Osteocyte (in vitro differentiated cells): ENCODE results near the gene ACTN2. TPM values are rescaled to one million over a fixed set of nuclear protein-coding genes. Genes with fewer than 3 reads are reported as not detected.
A peak's percentile ranks its signal among the peaks of the same experiment; 100 is the strongest.

Experiments
- DNase-seq: peaks from one replicate; pipeline ENCODE4 v3.0.0; 2021; ENCODE audit warnings: mixed read lengths; ENCODE audit not compliant: unreplicated experiment; ENCODE audit errors: extremely low spot score
- H3K27ac Mint-ChIP-seq: one replicate; pipeline ENCODE4 v1.8.0; 2021; ENCODE audit warnings: mild to moderate bottlenecking, mixed read lengths; ENCODE audit not compliant: unreplicated experiment
- H3K27me3 Mint-ChIP-seq: one replicate; pipeline ENCODE4 v1.8.0; 2021; ENCODE audit warnings: mixed read lengths; ENCODE audit not compliant: unreplicated experiment
- H3K36me3 Mint-ChIP-seq: one replicate; pipeline ENCODE4 v1.8.0; 2021; ENCODE audit warnings: mixed read lengths; ENCODE audit not compliant: unreplicated experiment
- H3K4me1 Mint-ChIP-seq: one replicate; pipeline ENCODE4 v1.8.0; 2021; ENCODE audit warnings: mixed read lengths; ENCODE audit not compliant: unreplicated experiment
- H3K4me3 Mint-ChIP-seq: one replicate; pipeline ENCODE4 v1.8.0; 2021; ENCODE audit warnings: mild to moderate bottlenecking, moderate library complexity, mixed read lengths; ENCODE audit not compliant: unreplicated experiment
- H3K9me3 Mint-ChIP-seq: one replicate; pipeline ENCODE4 v1.8.0; 2021; ENCODE audit warnings: mixed read lengths; ENCODE audit not compliant: unreplicated experiment
- CTCF ChIP-seq: fragments of 200-600 bp; sonication (generic); IDR thresholded peaks from 2 replicates; pipeline ENCODE4 v1.5.0; 2021; ENCODE audit warnings: antibody characterized with exemption, mild to moderate bottlenecking, moderate library complexity
- total RNA-seq: library from RNA; stranded (reverse); gene quantifications from 2 replicates; pipeline ENCODE4 v1.2.1, GENCODE V29; 2021

The ACTN2 gene
- total RNA-seq, 1 donor from 2014 or later, result not detected

DNA sequence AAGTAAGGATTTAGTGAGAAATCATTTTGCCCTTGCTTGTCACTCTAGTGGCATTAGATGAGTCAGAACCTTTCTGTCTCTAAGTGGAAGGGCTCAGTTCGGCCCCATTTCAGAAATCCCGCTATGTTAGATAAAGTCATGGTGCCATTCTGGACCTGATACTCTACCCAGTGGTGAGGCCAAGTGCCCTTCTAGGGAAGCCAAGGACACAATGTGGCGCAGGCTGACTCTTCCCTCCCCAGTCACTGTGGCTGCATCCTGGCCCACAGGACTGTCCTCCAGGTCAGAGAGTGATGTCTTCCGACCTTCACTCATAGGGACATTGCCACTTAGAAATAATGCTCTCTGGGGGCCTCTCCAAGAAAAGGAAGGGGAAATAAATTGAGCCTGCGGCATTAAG is 60.5 kb downstream of the ACTN2 start:
- no peak for TF ChIP-seq CTCF
- Mint-ChIP-seq H3K27ac (no peak overlapping the region), H3K4me1 (no peaks in the 10 kb centered on the region), H3K4me3 (no peak overlapping the region), H3K36me3 (no peaks in the 10 kb centered on the region), H3K9me3 (no peaks in the 10 kb centered on the region), H3K27me3 (peaks cover 4% of the 10 kb centered on the region)
- no peak for DNase-seq

DNA sequence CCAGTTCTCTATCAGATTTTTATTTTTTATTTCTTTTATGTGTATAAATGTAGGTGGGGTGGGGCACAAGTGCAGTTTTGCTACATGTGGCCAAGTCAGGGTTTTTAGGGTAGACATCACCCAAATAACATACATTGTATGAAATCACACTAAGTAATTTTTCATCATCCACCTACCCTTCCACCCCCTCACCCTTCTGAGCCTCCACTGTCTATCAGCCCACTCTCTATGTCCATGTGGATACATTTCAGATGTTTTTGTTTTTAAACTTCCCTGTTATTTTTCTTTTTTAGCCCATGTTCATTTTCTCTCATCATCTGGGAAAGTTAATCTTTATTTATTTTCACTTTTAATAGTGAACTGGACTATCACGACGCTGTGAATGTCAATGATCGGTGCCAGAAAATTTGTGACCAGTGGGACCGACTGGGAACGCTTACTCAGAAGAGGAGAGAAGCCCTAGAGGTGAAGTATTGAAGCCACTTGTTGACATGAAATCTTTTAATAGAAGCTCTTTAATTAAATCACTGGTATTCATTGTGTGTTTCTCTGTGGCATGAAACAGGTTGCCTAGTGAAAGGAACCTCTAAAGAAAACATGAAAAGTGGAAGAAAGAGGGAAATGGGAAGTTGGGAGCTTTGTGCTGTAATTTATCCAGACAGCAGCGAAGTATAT is 61.1 kb downstream of the ACTN2 start:
- TF ChIP-seq CTCF, result no peak
- H3K36me3 Mint-ChIP-seq, result no peaks in the 10 kb centered on the region
- no peak overlapping the region for H3K27ac Mint-ChIP-seq
- DNase-seq, result no peak
- no peak overlapping the region for H3K4me3 Mint-ChIP-seq
- H3K9me3 Mint-ChIP-seq, result no peaks in the 10 kb centered on the region
- peaks cover 4% of the 10 kb centered on the region for H3K27me3 Mint-ChIP-seq
- no peaks in the 10 kb centered on the region for H3K4me1 Mint-ChIP-seq

DNA sequence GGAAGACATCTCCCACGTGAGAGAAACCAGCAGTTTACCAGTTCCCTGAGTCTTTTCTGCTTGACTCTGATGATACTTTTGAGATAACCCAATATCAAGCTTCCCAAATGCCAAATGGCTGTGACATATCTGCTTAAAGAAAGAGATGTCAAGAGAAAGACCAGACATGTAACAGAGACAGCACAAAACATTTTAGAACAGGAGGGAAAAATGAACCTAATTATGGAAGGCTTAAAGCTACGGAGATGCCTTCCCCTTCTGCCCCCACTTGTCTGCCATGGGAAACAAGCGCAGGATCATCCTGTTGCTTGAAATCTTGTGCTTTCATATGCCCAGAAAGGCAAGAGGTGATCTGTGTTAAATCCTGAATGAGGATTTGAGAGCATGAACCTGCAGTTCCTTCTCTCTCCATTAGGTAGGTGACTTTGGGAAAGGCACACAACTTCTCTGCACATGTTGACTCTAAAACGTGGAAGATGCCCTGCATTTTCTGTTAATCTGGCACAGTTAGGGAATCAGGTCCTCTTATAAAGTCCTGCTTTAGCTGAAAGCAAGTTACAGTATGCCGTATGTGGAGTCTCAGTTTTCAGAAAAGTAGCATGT is 62.1 kb downstream of the ACTN2 start:
- TF ChIP-seq CTCF, result peak; percentile 18
- Mint-ChIP-seq H3K9me3 (no peaks in the 10 kb centered on the region), H3K27ac (no peak overlapping the region), H3K27me3 (peaks cover 4% of the 10 kb centered on the region), H3K4me1 (no peaks in the 10 kb centered on the region), H3K36me3 (no peaks in the 10 kb centered on the region), H3K4me3 (no peak overlapping the region)
- no peak for DNase-seq

GRCh38 chr1:236750928-236751327 is 64.6 kb downstream of the ACTN2 start:
- H3K27me3 Mint-ChIP-seq, result peaks cover 4% of the 10 kb centered on the region
- H3K4me1 Mint-ChIP-seq, result no peaks in the 10 kb centered on the region
- H3K36me3 Mint-ChIP-seq, result no peaks in the 10 kb centered on the region
- H3K4me3 Mint-ChIP-seq, result no peak overlapping the region
- no peak overlapping the region for H3K27ac Mint-ChIP-seq
- no peak for DNase-seq
- H3K9me3 Mint-ChIP-seq, result no peaks in the 10 kb centered on the region
- TF ChIP-seq CTCF, result no peak

- DNase-seq, result no peak
- Mint-ChIP-seq H3K27ac (no peak overlapping the region), H3K4me1 (no peaks in the 10 kb centered on the region), H3K9me3 (no peaks in the 10 kb centered on the region), H3K27me3 (peaks cover 4% of the 10 kb centered on the region), H3K4me3 (no peak overlapping the region), H3K36me3 (no peaks in the 10 kb centered on the region)
- TF ChIP-seq CTCF, result no peak
Observed at GRCh38 chr1:236751385-236751784, 65.1 kb downstream of the ACTN2 start.
